GM23338 (cell line): ENCODE results near the gene RSPO1.

ENCODE experiments used
- EZH2 ChIP-seq: fragments of 200-600 bp; sonication (generic); IDR thresholded peaks from one replicate; pipeline ENCODE4 v1.8.0; 2017; ENCODE audit warnings: antibody characterized with exemption, mild to moderate bottlenecking, low read depth; ENCODE audit not compliant: unreplicated experiment
- TF ChIP-seq, protein P1 (sequence below), 2 experiments: fragments of 200-600 bp in 1 of 2; sonication (generic) in 1 of 2; conservative IDR thresholded peaks; 2 replicates each; pipeline versions ENCODE4 v1.5.1 to v1.6.1; 2016 to 2017; ENCODE audit warnings: antibody characterized with exemption in 2 of 2, low read depth in 2 of 2, mild to moderate bottlenecking in 2 of 2, moderate library complexity in 1 of 2

DNA sequence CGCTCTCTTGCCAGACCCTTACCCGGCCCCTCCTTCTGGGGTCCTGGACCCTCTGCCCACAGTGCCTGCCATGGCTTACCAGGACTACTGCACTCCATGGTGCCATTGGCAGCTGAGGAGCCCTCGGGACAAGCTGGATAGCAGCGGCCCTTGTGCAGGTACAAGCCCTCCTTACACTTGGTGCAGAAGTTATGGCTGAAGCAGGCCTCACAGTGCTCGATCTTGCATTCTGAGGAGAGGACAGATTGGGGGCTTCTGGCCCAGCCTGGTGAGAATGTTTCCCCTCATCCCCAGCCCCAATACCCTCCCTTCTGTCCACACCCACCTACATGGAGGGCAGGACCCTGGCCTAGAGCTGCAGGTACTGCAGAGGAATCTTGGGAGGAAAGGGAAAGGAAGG is 20.6 kb downstream of the RSPO1 start:
- TF ChIP-seq EZH2, result no peak
- TF ChIP-seq, protein P1, sequence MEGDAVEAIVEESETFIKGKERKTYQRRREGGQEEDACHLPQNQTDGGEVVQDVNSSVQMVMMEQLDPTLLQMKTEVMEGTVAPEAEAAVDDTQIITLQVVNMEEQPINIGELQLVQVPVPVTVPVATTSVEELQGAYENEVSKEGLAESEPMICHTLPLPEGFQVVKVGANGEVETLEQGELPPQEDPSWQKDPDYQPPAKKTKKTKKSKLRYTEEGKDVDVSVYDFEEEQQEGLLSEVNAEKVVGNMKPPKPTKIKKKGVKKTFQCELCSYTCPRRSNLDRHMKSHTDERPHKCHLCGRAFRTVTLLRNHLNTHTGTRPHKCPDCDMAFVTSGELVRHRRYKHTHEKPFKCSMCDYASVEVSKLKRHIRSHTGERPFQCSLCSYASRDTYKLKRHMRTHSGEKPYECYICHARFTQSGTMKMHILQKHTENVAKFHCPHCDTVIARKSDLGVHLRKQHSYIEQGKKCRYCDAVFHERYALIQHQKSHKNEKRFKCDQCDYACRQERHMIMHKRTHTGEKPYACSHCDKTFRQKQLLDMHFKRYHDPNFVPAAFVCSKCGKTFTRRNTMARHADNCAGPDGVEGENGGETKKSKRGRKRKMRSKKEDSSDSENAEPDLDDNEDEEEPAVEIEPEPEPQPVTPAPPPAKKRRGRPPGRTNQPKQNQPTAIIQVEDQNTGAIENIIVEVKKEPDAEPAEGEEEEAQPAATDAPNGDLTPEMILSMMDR (conservative IDR thresholded peaks at IDR 0.05; ENCODE audit: low read depth in 2 of 2), result no peak
